Measurements from ENCODE around the gene PER2.

PER2 gene

DNA sequence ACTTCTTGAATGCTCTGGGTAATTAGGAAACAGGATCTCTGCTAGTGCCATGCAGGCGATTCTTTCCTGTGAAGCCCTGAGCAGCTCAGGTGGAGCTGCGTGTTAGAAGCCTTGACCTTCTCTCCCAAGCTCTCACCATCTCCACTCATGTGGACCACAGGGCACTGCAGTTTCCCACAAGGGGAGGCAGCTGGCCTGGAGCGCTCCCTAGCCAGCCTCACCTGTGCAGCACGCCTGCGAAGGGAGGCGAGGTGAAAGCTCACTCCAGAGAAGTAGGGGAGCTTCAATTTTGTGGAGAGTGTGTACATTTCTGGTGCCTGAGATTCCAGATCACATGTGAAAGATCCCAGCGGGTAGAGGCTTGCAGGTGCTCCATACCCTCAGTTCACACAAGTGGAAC is 37.5 kb downstream of the PER2 start:
- DNase-seq (ENCODE audit: low read depth, low spot score), result no peak

DNA sequence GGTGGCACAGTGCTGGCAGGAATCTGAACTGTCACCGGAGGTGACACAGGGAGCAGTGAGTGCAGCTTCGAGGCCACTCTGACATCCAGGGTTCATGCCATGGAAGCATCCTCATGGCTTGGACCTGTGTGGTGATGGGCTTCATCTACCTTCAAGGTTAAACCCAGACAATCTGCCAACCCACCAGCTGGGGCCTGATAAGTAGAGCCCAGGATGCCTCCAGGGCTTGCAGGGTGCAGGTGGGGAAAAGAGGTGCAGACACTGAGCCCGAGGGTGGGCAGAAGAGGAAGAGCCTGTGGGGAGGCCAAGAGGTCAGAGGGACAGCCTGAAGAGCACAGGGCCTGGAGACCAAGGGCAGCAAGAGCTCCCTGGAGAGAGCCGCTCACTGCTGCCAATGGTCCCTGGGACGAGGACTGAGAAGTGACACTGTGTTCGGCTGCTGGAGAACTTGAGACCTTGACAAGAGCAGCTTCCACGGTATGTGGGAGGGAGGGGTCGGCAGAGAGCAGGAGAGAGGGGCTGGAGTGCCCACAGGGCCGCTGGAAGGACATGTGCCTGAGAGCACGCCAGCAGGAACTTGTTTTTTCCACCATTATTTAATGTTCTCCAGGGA is 40.5 kb downstream of the PER2 start:
- DNase-seq (ENCODE audit: low read depth, low spot score), result no peak

DNA sequence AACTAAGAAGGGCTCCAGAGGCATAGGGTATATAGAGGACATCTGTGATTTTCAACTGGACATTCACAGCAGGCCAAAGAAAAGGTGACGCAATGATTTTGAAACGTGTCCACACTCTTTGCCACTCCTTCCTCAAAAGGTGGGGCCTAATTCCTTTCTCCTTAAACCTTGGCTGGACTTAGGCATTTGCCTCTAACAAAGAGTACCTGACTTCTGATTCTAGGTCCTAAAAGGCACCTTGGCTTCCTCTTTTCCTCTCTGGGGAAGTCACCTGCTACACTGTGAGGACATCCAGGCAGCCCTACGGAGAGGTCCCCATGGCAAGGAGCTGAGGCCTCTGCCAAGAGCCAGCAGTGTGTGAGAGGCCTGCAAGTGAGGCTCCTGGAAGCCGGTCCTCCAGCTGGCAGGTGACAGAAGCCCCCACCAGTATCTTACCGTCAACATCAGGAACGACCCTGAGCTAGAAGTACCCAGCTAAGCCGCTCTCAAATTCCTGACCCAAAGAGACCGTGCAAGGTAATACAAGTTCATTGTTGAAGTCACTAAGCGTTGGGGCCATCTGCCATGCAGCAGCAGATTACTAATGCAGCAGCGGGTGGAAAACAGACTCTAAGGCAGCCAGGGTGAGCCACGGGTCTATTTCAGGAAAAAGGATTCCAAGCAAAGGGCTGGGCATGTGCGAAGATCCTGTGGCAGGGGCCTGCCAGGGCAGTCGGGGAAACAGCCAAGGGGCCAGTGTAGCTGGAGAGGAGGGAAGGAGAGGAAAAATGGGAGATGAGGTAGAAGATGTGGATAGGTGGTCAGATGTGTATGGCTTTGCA is 41.2 kb downstream of the PER2 start:
- no peak for DNase-seq (ENCODE audit: low read depth, low spot score)

DNA sequence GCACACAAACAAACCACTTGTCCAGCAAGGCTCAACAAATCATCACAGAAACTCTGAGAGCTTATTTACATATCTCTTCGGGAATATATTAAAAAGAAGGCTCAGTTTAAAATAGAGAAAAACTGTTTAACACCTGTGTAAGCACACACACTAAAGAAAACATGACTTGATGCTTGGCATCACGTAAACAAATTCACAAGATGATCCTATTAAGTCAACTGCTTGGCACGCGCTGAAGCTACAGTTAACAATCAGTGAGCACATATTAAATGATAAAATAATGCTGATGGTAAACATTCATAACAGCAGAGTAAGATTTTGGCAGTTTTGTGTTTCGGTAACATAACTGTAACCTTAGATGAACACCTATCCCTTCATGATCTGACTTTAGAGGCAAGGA is 44.3 kb downstream of the PER2 start:
- DNase-seq (ENCODE audit: low read depth, low spot score), result no peak

DNA sequence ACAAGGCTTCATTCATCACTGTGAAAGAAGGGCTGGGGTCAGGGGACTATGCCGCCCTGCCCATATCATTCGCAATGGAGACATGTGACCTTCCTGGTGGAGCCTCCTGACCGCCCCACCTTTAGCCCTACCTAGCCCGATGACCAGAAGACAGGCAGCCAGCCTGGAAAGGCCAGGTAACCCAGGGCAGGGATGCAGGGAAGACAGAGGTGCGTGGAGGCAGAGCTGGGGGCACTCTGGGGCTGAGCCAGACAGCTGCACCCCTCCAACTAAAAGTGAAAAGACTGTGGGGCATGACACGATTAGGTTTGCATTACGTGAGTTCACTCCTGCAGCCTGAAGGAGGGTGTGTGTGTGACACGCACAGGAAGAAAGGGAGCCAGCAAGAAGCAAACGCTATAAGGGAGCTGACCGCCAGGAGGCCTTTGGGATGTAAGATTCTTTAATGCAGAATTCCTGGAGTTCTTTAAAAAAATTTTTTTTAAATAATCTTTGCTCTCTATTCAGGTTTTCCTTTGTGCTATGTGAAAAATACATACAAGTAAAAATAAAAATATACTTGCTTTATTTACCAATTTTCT is 44.8 kb downstream of the PER2 start:
- no peak for DNase-seq (ENCODE audit: low read depth, low spot score)

DNA sequence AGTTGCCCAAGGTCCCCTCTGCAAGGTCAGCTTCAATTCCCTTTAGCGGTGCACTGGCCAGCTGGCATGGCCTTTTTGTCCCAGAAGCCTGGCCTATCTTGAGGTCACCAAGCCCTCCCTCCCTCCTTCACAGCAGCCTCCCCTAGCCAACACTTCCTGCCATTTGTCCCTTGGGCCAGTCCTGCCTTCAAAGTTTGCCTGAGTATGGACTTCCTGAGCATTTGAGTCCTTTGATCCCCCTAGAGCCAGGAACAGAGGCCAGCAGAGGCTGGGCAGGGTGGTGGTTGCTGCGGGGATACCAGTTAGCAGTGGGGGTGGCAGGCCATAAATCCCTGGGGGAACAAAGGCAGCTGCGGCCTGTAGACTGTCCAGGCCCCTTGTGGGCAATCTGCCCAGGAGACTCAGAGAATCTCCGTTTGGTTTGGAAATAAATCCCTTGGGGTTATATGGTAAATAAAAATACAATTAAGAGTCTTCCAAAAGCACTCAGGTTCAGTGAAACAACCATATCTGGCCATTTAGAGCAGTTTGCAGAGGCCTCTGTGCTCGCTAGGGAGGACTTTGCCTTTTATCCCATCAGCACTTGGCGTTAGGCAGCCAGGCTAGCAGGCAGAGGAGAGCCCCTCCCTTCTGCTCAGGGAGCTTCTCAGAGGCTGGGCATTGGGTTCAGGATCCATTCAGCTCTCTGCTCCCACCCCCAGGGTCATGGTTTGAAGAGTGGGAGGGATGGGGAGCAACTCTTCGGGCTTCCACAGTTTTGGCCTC is 45.5 kb downstream of the PER2 start:
- DNase-seq (ENCODE audit: low read depth, low spot score), result no peak

DNA sequence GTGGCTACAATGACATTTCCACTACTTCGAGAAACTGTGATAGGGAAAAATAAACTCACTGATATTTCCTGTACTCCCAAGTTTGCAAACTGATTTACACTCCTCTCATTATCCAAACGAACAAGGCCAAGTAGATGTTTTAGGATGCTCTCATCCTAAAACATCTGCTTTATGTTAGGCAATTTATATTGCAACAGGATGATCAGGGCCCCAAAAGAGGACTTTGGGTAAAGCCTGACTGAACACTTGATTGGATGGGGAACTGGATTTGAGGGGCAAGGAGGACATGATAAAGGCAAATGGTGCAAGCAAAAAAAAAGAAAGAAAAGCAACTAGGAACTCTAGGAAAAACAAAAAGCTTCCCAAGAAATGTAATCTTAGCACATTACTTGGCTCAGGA is 46.4 kb downstream of the PER2 start:
- DNase-seq (ENCODE audit: low read depth, low spot score), result no peak

DNA sequence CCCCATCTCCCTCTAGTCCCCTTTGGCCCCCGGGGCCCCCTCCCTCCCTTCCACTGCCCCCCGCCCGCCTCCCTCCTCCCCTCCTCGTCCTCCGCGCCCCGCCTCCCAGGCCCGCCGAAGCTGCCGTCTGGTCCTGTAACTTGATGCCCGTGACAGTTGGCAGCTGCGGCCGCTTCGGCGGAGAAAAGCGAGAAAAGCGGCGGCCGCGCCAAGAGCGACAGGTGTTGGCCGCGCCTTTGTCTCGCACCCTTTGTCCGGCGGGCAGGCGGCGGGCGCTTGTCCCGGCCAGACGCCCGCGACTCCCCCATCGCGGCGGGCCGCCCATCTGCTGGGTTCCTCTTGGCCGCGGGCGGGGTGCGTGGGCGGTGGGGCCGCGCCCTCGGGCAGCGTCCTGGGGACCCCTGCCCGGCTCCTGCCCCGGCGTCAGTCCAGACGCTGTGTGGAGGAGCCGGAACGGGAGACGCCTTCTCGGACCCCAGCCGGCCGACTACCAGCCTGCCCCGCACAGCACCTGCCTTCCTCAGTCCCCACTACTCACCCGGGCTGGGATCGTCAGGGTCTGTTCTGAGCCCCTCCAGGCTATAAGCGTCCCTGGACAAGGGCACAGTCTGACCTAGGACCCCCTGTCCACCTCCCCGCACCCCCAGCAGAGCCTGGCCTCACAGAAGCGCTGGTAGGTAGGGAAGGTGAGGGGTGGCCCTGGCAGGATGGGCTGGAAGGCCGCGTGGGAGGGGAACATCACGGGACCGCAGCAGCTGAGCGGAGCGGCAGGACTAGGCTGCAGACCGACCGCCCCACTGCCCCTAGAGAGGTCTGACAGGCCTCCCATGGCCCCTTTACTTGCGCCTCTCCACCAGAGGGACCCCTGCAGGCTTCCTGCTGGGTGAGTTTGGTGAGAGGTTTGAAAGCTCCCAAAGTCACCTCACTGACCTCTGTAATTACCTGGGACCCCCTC is 47.4 kb downstream of the PER2 start:
- no peak for DNase-seq (ENCODE audit: low read depth, low spot score)

DNA sequence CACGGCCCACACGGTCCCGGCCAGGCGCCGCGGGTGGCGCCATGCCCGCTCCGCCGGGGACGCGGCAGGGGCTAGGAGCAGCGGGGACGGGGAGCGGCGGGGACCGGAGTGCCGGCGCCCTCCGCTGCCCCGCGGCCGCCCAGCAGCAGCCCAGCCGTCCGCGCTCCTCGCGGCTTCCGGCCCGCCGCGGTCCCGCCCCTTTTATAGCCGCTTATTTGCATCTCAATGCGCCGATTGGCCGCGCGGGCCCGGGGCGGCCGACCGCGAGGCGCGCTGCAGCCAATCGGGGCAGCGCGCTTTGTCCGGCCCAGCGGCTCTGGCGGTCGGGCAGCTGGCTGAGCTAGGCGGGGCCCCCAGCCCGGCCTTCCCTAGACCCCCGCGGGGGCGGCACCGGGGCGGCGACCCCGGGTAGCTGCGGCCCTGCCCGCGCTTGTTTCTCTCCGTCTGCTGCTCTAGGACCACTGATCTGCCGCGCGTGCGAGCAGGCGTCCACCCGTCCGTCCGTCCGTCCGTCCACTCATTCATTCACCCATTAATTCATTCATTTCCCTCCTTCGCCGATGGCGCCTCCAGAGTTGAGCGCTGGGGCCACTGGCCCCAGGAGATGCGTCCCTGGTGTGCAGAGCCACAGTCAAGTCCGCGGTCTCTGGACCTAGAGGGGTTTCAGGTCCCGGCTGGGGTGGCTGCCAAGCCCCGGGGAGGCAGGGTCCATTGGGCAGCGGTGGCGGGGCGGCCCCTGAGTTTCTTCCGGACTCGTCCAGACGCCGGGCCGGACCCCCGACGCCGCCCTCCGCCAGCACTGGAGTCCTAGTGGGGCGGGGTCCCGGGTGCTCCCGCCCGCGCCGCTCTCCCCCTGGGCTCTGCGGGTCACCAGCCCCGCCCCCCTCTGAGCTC is 48.3 kb downstream of the PER2 start, which contains the start of gene HES6:
TSS of gene HES6 (minus strand) at position 176 of the 894 bp plus-strand sequence. CDS start at position 43, 133 bp downstream.
- DNase-seq (ENCODE audit: low read depth, low spot score), result peak; percentile 49

DNA sequence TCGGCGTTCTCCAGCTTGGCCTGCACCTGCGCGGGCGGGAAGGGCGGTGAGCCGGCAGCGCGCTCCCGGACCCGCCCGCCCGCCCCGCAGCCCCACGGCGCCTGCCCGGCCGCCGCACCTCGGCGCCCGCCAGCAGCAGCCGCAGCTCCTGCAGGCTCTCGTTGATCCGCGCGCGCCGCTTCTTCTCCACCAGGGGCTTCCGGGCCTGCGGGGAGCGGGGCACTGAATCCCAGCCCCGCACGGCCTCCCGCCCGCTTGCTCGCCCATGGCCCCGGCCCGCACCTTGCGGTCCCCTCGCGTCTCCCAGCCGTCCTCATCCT is 48.9 kb downstream of the PER2 start:
- no peak for DNase-seq (ENCODE audit: low read depth, low spot score)

DNA sequence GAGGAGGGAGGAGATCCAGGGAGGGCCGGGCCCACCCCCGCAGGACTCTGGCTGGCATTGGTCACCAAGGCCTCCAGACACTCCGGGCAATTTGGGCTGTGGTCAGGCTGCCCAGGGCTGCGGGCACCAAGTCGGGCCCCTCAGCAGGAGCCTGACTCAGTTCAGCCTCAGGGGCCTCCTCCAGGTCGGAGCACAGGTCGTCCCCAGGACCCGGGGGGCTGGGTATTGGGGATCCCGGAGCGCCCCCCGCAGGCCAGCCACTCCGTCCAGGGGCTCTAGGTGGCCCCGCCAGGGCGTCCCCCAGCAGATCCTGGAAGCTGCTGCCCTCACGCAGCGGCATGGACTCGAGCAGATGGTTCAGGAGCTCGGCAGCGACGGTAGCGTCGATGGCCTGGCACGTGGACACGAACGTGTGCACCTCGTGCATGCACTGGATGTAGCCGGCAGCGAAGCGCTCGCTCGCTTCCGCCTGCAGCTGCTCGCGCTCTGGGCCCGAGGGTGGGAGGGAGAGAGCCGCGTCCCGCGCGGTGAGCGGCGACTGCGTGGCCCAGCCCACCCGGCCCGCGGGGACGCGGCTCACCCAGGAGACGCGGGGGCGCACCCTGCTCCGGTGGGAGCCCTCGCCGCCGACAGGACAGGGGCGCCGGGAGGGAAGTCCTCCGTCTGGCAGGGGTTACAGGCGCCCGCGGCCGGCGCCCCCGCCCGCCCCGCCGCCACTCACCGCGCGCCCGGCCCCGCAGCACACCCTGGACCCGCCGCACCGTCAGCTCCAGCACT is 49.5 kb downstream of the PER2 start:
- no peak for DNase-seq (ENCODE audit: low read depth, low spot score)

DNA sequence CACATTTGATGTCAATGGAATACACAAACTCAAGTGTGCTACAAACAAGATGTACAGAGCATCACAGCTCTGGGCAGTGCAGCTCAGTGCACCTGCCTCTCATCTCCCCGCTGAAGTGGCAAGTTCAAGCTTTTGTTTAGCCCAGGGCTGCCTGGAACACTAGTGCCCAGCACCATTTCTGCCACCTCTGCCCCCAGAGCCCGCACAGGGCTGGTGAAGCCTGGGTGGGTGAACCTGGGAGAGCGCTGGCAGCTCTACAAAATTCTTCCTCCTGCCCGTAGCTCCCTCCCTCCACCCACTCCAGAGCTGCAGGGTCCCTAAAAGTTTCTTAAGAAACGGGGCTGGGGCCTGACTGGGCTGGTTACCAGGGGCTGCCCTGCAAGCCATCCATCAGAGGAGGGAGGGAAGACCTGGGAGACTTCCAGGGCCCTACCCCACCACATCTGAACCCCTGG is 50.1 kb downstream of the PER2 start:
- DNase-seq (ENCODE audit: low read depth, low spot score), result no peak

DNA sequence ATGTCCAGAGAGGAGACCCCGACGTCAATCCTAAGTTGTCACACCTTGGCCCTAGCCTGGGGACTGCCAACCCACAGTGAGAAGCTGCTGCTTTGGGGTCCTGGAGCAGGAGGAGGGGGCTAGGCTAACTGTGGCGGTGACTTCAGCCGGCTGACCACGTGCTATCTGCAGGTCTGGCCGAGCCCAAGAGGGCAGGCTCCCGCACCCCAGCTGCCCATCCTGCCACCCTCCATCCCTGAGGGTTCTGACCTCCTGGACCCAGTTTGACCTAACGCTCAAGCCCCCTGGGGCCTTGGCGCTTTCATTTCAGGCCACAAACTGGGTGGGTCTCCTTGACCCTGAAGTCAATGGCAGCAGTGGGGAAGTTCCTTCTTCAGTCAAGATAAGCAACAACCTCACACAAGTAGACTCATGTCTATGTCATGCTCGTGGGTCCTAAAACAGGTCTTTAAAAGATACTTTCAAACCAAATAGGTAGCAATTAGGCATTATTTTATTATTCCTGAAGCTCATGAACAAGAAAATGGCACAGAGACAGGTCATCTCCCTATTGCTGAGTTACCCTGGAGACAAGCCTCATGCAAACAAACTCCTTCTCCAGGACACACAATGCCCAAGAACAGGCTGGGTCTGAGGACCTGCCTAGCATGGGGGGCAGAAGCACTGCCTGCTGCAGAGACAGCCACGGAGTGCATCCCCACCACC is 50.8 kb downstream of the PER2 start:
- no peak for DNase-seq (ENCODE audit: low read depth, low spot score)

DNA sequence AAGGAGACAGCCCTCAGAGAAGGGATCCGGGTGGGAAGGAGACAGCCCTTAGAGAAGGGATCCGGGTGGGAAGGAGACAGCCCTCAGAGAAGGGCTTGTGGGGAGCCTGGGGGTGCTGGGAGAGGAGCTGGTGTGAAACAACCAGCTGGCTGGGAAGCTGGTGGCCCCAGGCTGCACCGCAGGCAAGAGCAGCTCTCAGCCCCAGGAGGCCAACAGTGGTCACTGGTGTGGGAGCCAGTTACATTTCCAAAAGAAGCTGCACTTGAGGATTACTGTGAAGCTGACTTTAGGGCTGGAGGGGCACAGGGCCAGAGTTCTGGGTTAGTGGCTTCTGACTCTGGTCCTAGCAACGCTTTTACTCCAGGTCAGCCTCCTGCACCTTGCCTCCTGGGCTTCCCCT is 51.8 kb downstream of the PER2 start:
- no peak for DNase-seq (ENCODE audit: low read depth, low spot score)

DNA sequence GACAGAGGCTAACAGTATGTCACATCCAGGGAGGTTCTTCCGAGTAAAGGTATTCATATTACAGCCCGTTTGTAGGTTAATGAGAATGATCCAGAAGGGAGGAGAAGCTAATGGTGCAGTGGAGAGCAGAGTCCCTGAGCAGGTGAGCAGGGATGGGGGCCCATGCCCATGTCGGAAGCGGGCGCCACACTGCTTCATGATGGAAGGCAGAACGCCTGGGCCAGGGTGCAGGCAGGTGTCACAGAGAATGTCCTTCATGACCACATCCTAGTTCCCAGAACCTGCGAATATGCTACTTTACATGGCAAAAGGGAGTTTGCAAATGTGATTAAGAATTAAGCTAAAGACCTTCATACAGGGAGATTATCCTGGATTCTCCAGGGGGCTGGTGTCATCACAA is 52.6 kb downstream of the PER2 start:
- DNase-seq (ENCODE audit: low read depth, low spot score), result no peak

DNA sequence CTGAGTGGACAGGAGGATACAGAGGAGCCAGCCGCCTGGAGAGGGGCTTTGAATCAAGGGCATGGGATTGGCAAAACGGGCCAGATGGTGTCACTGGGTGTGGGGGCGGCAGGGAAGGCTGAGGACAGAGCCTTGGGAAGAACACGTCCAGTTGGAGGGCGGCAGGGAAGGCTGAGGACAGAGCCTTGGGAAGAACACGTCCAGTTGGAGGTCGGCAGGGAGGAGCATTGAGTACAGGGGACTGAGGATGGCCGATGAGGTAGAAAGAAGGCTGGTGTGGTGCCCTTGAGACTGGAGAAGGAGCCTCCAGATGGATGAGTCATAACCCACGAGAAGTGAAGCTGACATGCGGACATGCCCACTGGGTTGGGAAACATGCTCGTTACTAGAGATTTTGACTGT is 53.1 kb downstream of the PER2 start:
- DNase-seq (ENCODE audit: low read depth, low spot score), result no peak

DNA sequence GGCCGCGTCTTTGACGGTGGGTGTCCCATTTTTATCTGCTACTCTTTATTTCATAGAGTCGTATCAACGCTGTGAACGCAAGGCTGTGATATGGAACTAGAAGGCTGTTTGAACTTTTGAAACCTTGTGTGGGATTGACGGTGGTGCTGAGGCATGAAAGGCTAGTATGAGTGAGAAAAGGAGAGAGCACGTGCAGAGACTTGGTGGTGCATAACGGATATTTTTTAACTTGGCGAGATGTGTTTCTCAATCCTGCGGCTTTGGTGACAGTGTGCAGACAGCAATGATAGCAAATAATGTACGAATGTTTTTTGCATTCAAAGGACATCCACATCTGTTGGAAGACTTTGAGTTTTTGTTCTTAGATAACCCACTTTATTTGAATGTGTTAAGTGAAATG is 54.8 kb downstream of the PER2 start:
- DNase-seq (ENCODE audit: low read depth, low spot score), result no peak

DNA sequence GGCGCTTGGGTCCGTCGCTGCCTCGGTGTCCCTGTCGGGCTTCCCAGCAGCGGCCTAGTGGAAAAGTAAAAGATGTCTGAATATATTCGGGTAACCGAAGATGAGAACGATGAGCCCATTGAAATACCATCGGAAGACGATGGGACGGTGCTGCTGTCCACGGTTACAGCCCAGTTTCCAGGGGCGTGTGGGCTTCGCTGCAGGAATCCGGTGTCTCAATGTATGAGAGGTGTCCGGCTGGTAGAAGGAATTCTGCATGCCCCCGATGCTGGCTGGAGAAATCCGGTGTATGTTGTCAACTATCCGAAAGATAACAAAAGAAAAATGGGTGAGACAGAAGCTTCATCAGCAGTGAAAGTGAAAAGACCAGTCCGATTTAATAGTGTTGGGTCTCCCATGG is 56.6 kb downstream of the PER2 start:
- no peak for DNase-seq (ENCODE audit: low read depth, low spot score)
